SK-N-SH (cell line): ENCODE results near the gene LGALS3BP. TPM values are rescaled to one million over a fixed set of nuclear protein-coding genes. Genes with fewer than 3 reads are reported as not detected.

Source experiments
- CTCF ChIA-PET: fragments of 300-600, 350-600 bp; formaldehyde crosslinking; extraction: SDS; loops from one replicate; lab custom pipeline; 2021; lab: Yijun Ruan, JAX
- POLR2A ChIA-PET: fragments of 350-600 bp; sonication (Branson Sonifier 250); formaldehyde crosslinking; extraction: SDS; loops from one replicate; lab custom pipeline; 2020; ENCODE audit warnings: antibody characterized with exemption, inconsistent platforms; lab: Yijun Ruan, JAX
- DNase-seq: peaks from one replicate; pipeline ENCODE4 v3.0.0; 2012
- H2AFZ ChIP-seq: fragments of 200-600 bp; sonication (generic); 2 replicates; pipeline ENCODE4 v1.8.1; 2016; ENCODE audit warnings: antibody characterized with exemption, mild to moderate bottlenecking, low read depth
- H3F3A ChIP-seq: fragments of 200-600 bp; sonication (generic); replicated peaks from 2 replicates; pipeline ENCODE3; 2016; ENCODE audit warnings: antibody characterized with exemption, mild to moderate bottlenecking; ENCODE audit not compliant: insufficient read depth
- H3K27ac ChIP-seq, 2 experiments: fragments of 200-500 bp in 1 of 2; fragments of 200-600 bp in 1 of 2; sonication (Bioruptor generic) in 1 of 2; sonication (generic), shearing (Covaris generic) in 1 of 2; 2 replicates each; pipeline versions ENCODE4 v1.5.1 to v1.6.1; 2014 to 2016; ENCODE audit warnings: low read depth in 2 of 2, inconsistent platforms in 1 of 2, low read length in 1 of 2, mild to moderate bottlenecking in 1 of 2, mixed read lengths in 1 of 2
- H3K27me3 ChIP-seq: fragments of 200-600 bp; sonication (generic), shearing (Covaris generic); 2 replicates; pipeline ENCODE4 v1.6.1; 2016; ENCODE audit warnings: mixed run types; ENCODE audit not compliant: insufficient read depth
- H3K36me3 ChIP-seq, 2 experiments: fragments of 200-500 bp in 1 of 2; fragments of 200-600 bp in 1 of 2; sonication (Bioruptor generic) in 1 of 2; sonication (generic) in 1 of 2; replicated peaks in 1 of 2; 2 replicates each; pipeline versions ENCODE3 to v1.5.1; 2014 to 2016; ENCODE audit warnings: low read length in 1 of 2, mild to moderate bottlenecking in 1 of 2; ENCODE audit not compliant: insufficient read depth in 2 of 2, control insufficient read depth in 1 of 2
- H3K4me1 ChIP-seq, 2 experiments: fragments of 200-500 bp in 1 of 2; fragments of 200-600 bp in 1 of 2; sonication (Bioruptor generic) in 1 of 2; sonication (generic), shearing (Covaris generic) in 1 of 2; 2 replicates each; pipeline versions ENCODE4 v1.5.1 to v1.6.1; 2014 to 2016; ENCODE audit warnings: low read depth in 1 of 2, low read length in 1 of 2, mixed run types in 1 of 2; ENCODE audit not compliant: insufficient read depth in 2 of 2, control insufficient read depth in 1 of 2
- H3K4me2 ChIP-seq: fragments of 200-600 bp; sonication (generic), shearing (Covaris generic); 2 replicates; pipeline ENCODE4 v1.6.1; 2017; ENCODE audit warnings: mixed run types
- H3K4me3 ChIP-seq, 2 experiments: fragments of 200-500 bp in 1 of 2; fragments of 200-600 bp in 1 of 2; sonication (Bioruptor generic) in 1 of 2; sonication (generic), shearing (Covaris generic) in 1 of 2; 2 replicates each; pipeline versions ENCODE4 v1.5.1 to v1.8.1; 2014 to 2016; ENCODE audit warnings: low read depth in 2 of 2, inconsistent platforms in 1 of 2, low read length in 1 of 2, mild to moderate bottlenecking in 1 of 2, mixed read lengths in 1 of 2, moderate library complexity in 1 of 2
- H3K79me2 ChIP-seq: fragments of 200-600 bp; sonication (generic); 2 replicates; pipeline ENCODE4 v1.8.1; 2017; ENCODE audit warnings: mild to moderate bottlenecking; ENCODE audit not compliant: insufficient read depth
- H3K9ac ChIP-seq: fragments of 200-600 bp; sonication (generic); 2 replicates; pipeline ENCODE4 v1.6.1; 2017; ENCODE audit warnings: mixed run types
- H3K9me2 ChIP-seq: fragments of 200-600 bp; sonication (generic); 2 replicates; pipeline ENCODE4 v1.6.1; 2017; ENCODE audit warnings: mixed run types
- H3K9me3 ChIP-seq: fragments of 200-600 bp; sonication (generic); 2 replicates; pipeline ENCODE4 v1.6.1; 2017; ENCODE audit warnings: mixed run types, mild to moderate bottlenecking, moderate library complexity
- H4K20me1 ChIP-seq: fragments of 200-600 bp; sonication (generic); 2 replicates; pipeline ENCODE4 v1.6.1; 2017; ENCODE audit warnings: mild to moderate bottlenecking, mixed run types; ENCODE audit not compliant: insufficient read depth
- CHD2 ChIP-seq: fragments of 150-350 bp; IDR thresholded peaks from 2 replicates; pipeline ENCODE4 v1.6.1; 2018; ENCODE audit warnings: low read length; ENCODE audit not compliant: partially characterized antibody
- ELF1 ChIP-seq: IDR thresholded peaks from 2 replicates; pipeline ENCODE4 v1.4.0; 2012
- GABPA ChIP-seq: IDR thresholded peaks from 2 replicates; pipeline ENCODE4 v1.4.0; 2012; ENCODE audit warnings: low read depth, mild to moderate bottlenecking
- GATA2 ChIP-seq: sonication (generic); formaldehyde crosslinking; IDR thresholded peaks from 2 replicates; pipeline ENCODE4 v1.5.0; 2020; ENCODE audit warnings: mild to moderate bottlenecking, missing genetic modification reagents
- MXI1 ChIP-seq: IDR thresholded peaks from 2 replicates; pipeline ENCODE4 v1.6.1; 2012; ENCODE audit warnings: mild to moderate bottlenecking, low read depth, low read length, improper control_type of control experiment
- NRF1 ChIP-seq: IDR thresholded peaks from 2 replicates; pipeline ENCODE4 v1.6.1; 2012; ENCODE audit warnings: low read depth, mild to moderate bottlenecking, low read length
- POLR2AphosphoS5 ChIP-seq: IDR thresholded peaks from 2 replicates; pipeline ENCODE4 v1.6.1; 2012; ENCODE audit warnings: low read depth, low read length
- SMC3 ChIP-seq: IDR thresholded peaks from 2 replicates; pipeline ENCODE4 v1.6.1; 2012; ENCODE audit warnings: low read depth, low read length, improper control_type of control experiment
- TAF1 ChIP-seq: IDR thresholded peaks from 2 replicates; pipeline ENCODE4 v1.6.1; 2012; ENCODE audit warnings: low read depth, mild to moderate bottlenecking, low read length, moderate library complexity, borderline replicate concordance
- WGBS: methylation state at CpG from one replicate; pipeline ENCODE4 v1.1.6; 2017; ENCODE audit warnings: low lambda C conversion rate; 5-methylcytosine and 5-hydroxymethylcytosine counted together
- polyA plus RNA-seq, 3 experiments: library from polyadenylated mRNA; depleted of rRNA; stranded (reverse); fragments of >200 nt; gene quantifications; 2 replicates each; pipeline ENCODE4 v1.2.3, GENCODE V29; 2012
- TF ChIP-seq, protein P1 (sequence below): IDR thresholded peaks from 2 replicates; pipeline ENCODE4; 2012
- TF ChIP-seq, protein P2 (sequence below): fragments of 150-350 bp; IDR thresholded peaks from 2 replicates; pipeline ENCODE4 v1.6.1; 2017; ENCODE audit warnings: antibody characterized with exemption, low read length, low read depth, borderline replicate concordance

LGALS3BP gene
- polyA plus RNA-seq, 1 of the 3 experiments (the other 2 are of a cell fraction), result 579 TPM

DNA sequence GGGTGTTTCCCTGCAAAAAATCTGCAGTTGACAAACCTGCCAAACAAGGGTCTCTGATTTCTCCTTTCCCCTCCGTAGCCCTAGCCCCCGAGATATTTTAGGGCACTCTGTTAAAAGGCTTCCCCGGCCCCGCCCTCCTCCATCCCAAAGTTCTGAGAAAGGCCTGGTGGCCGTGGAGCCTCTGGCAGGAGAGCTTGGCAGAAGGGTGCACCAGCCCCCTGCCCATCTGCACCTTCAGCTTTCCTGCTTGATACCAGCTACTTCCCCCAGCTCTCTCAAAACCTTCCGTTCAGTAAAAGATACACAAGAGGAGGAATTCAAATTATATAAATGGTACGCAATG lies 30.6 kb upstream of the LGALS3BP start:
- CTCF ChIA-PET, result interaction anchor here (1.0 to 1.3 kb wide), 3 partner anchors 10 to 383 kb away, joined by 3 read pairs; no protein-coding TSS in a partner anchor

DNA sequence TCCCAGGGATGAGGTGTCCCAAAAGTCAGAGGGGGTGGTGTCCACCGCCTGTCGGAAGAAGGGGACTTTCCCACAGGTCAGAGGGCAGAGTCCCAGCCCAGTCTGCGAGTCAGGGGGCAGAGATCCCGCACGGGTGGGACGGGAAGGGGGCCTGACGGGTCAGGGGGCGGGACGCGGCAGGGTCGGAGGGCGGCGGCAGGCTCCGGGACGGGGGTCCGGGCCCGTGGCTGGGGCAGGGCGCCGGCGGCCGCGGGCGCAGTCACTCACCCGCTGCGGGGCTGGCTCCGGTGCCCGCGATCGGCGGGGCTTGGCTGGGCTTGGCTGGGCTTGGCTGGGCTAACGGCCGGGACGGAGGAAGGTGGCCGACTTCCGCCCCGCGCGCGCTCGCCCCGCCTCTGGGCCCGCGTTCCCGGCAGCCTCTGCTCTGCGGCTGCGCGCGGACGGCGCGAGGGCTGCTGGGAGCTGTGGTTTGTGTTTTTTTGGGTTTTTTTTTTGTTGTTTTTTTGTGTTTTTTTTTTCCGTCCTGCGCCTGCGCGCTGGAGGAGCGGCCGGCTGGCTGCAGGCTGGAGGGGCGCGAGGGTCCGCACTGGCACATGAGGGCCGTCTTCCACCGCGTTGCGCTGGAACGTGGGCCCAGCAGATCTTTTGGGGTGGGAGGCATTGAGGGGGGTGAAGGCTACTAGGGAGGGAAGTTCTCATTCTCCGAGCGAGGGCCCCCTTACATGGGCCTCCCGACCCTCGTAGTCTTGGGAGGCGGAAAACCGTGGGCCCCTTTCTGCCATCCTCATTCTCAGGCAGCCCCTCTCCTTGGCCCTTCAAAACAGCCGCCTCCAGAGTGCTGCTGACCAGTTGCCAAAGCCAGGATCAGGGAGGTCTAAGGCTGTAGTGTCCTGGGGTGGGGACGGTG lies 29.9 kb upstream of the LGALS3BP start, which contains the start of gene CANT1:
Gene CANT1 (minus strand): TSS at position 368 of the 907 bp plus-strand sequence. CDS start 12,142 bp downstream, outside the sequence.
- CTCF ChIA-PET, result interaction anchor here (1.0 to 1.3 kb wide), 3 partner anchors 10 to 384 kb away, joined by 3 read pairs; no protein-coding TSS in a partner anchor

More for the DNA sequence above, 30.6 kb upstream of the LGALS3BP start:
- H3K36me3 ChIP-seq, result peaks cover 0 to 17% of the 10 kb centered on the region in 2 experiments
- DNase-seq, result no peak
- peaks cover 17% of the 10 kb centered on the region for H4K20me1 ChIP-seq
- no peaks in the 10 kb centered on the region for H3K9me2 ChIP-seq
- POLR2A ChIA-PET, result interaction anchor here (0.7 to 1.3 kb wide), 4 partner anchors 10 to 18 kb away, joined by 3 read pairs; no protein-coding TSS in a partner anchor
- peak overlapping the region; percentile 95; the same call in 1 of the 2 replicates for H3K9ac ChIP-seq
- H3K4me1 ChIP-seq, result peaks cover 18 to 33% of the 10 kb centered on the region in 2 experiments; a peak in 3 of 4 replicates
- H3K79me2 ChIP-seq, result peaks cover 46% of the 10 kb centered on the region
- H2AFZ ChIP-seq, result peak overlapping the region; percentile 92
- peaks cover 7% of the 10 kb centered on the region for H3F3A ChIP-seq
- peak overlapping the region in 1 of 2 experiments; percentile 86; a peak in 1 of 4 replicates for H3K27ac ChIP-seq
- no peaks in the 10 kb centered on the region for H3K27me3 ChIP-seq
- H3K4me2 ChIP-seq, result peak overlapping the region; percentile 79
- TF ChIP-seq GATA2 (CRISPR knock-in tag) (no peak), POLR2AphosphoS5 (no peak)
- TF ChIP-seq, protein P1, sequence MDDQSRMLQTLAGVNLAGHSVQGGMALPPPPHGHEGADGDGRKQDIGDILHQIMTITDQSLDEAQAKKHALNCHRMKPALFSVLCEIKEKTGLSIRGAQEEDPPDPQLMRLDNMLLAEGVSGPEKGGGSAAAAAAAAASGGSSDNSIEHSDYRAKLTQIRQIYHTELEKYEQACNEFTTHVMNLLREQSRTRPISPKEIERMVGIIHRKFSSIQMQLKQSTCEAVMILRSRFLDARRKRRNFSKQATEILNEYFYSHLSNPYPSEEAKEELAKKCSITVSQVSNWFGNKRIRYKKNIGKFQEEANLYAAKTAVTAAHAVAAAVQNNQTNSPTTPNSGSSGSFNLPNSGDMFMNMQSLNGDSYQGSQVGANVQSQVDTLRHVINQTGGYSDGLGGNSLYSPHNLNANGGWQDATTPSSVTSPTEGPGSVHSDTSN, result no peak
- TF ChIP-seq, protein P2, sequence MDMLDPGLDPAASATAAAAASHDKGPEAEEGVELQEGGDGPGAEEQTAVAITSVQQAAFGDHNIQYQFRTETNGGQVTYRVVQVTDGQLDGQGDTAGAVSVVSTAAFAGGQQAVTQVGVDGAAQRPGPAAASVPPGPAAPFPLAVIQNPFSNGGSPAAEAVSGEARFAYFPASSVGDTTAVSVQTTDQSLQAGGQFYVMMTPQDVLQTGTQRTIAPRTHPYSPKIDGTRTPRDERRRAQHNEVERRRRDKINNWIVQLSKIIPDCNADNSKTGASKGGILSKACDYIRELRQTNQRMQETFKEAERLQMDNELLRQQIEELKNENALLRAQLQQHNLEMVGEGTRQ, result no peak
- 87% methylated on average over 7 of the region's 7 CpGs for WGBS
- H3K9me3 ChIP-seq, result peaks cover 16% of the 10 kb centered on the region
- peak overlapping the region; percentile 93 to 100 for H3K4me3 ChIP-seq

More for the DNA sequence above, 29.9 kb upstream of the LGALS3BP start, which contains the start of gene CANT1:
- H3K27me3 ChIP-seq, result no peaks in the 10 kb centered on the region
- H3K4me1 ChIP-seq, result peaks cover 18 to 36% of the 10 kb centered on the region in 2 experiments; a peak in 3 of 4 replicates
- peak within 1 kb of the TSS; percentile 95 for H3K9ac ChIP-seq
- peaks cover 7% of the 10 kb centered on the region for H3F3A ChIP-seq
- peak; percentile 100 for DNase-seq
- peak within 1 kb of the TSS; percentile 97 for H3K4me2 ChIP-seq
- H3K9me3 ChIP-seq, result peaks cover 10% of the 10 kb centered on the region
- H3K79me2 ChIP-seq, result peaks cover 49% of the 10 kb centered on the region
- H3K9me2 ChIP-seq, result no peaks in the 10 kb centered on the region
- peaks cover 19% of the 10 kb centered on the region for H4K20me1 ChIP-seq
- TF ChIP-seq, protein P1, result no peak
- TF ChIP-seq TAF1 (peak; percentile 87), ELF1 (peak; percentile 90), NRF1 (peak; percentile 98), GABPA (peak; percentile 71), CHD2 (peak; percentile 77), MXI1 (peak; percentile 33; the same call in 1 of the 2 replicates), SMC3 (no peak; the same call in 1 of the 2 replicates), POLR2AphosphoS5 (peak; percentile 84)
- POLR2A ChIA-PET, result interaction anchor here (0.7 to 1.3 kb wide), 4 partner anchors 10 to 19 kb away, joined by 3 read pairs; no protein-coding TSS in a partner anchor
- WGBS, result 11% methylated on average over 34 of the region's 73 CpGs
- peak within 1 kb of the TSS; percentile 92 for H2AFZ ChIP-seq
- peak within 1 kb of the TSS; percentile 93 to 100 for H3K4me3 ChIP-seq
- H3K36me3 ChIP-seq, result peaks cover 0 to 17% of the 10 kb centered on the region in 2 experiments
- peak within 1 kb of the TSS; percentile 54 to 86; a peak in 3 of 4 replicates for H3K27ac ChIP-seq
